ENCODE measurements around the gene SLC17A1.

The SLC17A1 gene

GRCh38 chr6:25830458-25830857, 1.4 kb downstream of the SLC17A1 start:
- no peak overlapping the region for H3K27ac ChIP-seq
- no peak for TF ChIP-seq CTCF (IDR thresholded peaks at IDR 0.05; ENCODE audit: low read depth, low read length, missing control alignments)
- no peak overlapping the region for H3K4me3 ChIP-seq (ENCODE audit: low read depth, low read length)
- in situ Hi-C loops (cut with HindIII; ENCODE audit: low pct_ligation_motif_present, low sequenced_read_pairs): no loop called here
- no peaks in the 10 kb centered on the region for H3K36me3 ChIP-seq (replicated peaks)
- no peak for DNase-seq
- no peaks in the 10 kb centered on the region for H3K27me3 ChIP-seq (replicated peaks)

- in situ Hi-C loops (cut with HindIII; ENCODE audit: low pct_ligation_motif_present, low sequenced_read_pairs): no loop called here
- TF ChIP-seq CTCF (IDR thresholded peaks at IDR 0.05; ENCODE audit: low read depth, low read length, missing control alignments): no peak
- DNase-seq: no peak
- Histone ChIP-seq H3K27ac (no peak overlapping the region), H3K36me3 (replicated peaks) (no peaks in the 10 kb centered on the region), H3K27me3 (replicated peaks) (no peaks in the 10 kb centered on the region), H3K4me3 (ENCODE audit: low read depth, low read length) (no peak overlapping the region)
These were observed 2.5 kb downstream of the SLC17A1 start for GRCh38 chr6:25829375-25829774.

GRCh38 chr6:25821341-25821740, 10.5 kb downstream of the SLC17A1 start:
- no peaks in the 10 kb centered on the region for H3K36me3 ChIP-seq (replicated peaks)
- H3K4me3 ChIP-seq (ENCODE audit: low read depth, low read length): no peak overlapping the region
- in situ Hi-C loops (cut with HindIII; ENCODE audit: low pct_ligation_motif_present, low sequenced_read_pairs): no loop called here
- no peaks in the 10 kb centered on the region for H3K27me3 ChIP-seq (replicated peaks)
- no peak for TF ChIP-seq CTCF (IDR thresholded peaks at IDR 0.05; ENCODE audit: low read depth, low read length, missing control alignments)
- no peak overlapping the region for H3K27ac ChIP-seq
- DNase-seq: no peak

- in situ Hi-C loops (cut with HindIII; ENCODE audit: low pct_ligation_motif_present, low sequenced_read_pairs): no loop called here
- H3K4me3 ChIP-seq (ENCODE audit: low read depth, low read length): no peak overlapping the region
- no peak for TF ChIP-seq CTCF (IDR thresholded peaks at IDR 0.05; ENCODE audit: low read depth, low read length, missing control alignments)
- DNase-seq: no peak
- no peaks in the 10 kb centered on the region for H3K27me3 ChIP-seq (replicated peaks)
- no peak overlapping the region for H3K27ac ChIP-seq
- no peaks in the 10 kb centered on the region for H3K36me3 ChIP-seq (replicated peaks)
These were observed 15.6 kb downstream of the SLC17A1 start for GRCh38 chr6:25816252-25816651.

- DNase-seq: no peak
- no peak overlapping the region for H3K4me3 ChIP-seq (ENCODE audit: low read depth, low read length)
- TF ChIP-seq CTCF (IDR thresholded peaks at IDR 0.05; ENCODE audit: low read depth, low read length, missing control alignments): no peak
- no peak overlapping the region for H3K27ac ChIP-seq
- H3K27me3 ChIP-seq (replicated peaks): no peaks in the 10 kb centered on the region
- in situ Hi-C loops (cut with HindIII; ENCODE audit: low pct_ligation_motif_present, low sequenced_read_pairs): no loop called here
- no peaks in the 10 kb centered on the region for H3K36me3 ChIP-seq (replicated peaks)
These were observed 16.7 kb downstream of the SLC17A1 start for GRCh38 chr6:25815194-25815593.

GRCh38 chr6:25804804-25805203, 27.0 kb downstream of the SLC17A1 start:
- H3K4me3 ChIP-seq (ENCODE audit: low read depth, low read length): no peak overlapping the region
- H3K27ac ChIP-seq: no peak overlapping the region
- no peak for DNase-seq
- in situ Hi-C loops (cut with HindIII; ENCODE audit: low pct_ligation_motif_present, low sequenced_read_pairs): no loop called here
- no peaks in the 10 kb centered on the region for H3K27me3 ChIP-seq (replicated peaks)
- no peaks in the 10 kb centered on the region for H3K36me3 ChIP-seq (replicated peaks)
- no peak for TF ChIP-seq CTCF (IDR thresholded peaks at IDR 0.05; ENCODE audit: low read depth, low read length, missing control alignments)

Data from brain microvascular endothelial cell (primary cell).